Ishikawa (cell line): ENCODE measurements around the gene TEX54.

Experiments
- CEBPB ChIP-seq: IDR thresholded peaks from 2 replicates; pipeline ENCODE4 v1.6.1; 2012
- EGR1 ChIP-seq: IDR thresholded peaks from 2 replicates; pipeline ENCODE4 v1.6.1; 2012
- REST ChIP-seq: IDR thresholded peaks from 2 replicates; pipeline ENCODE4 v1.6.1; 2012; ENCODE audit warnings: low read depth, mild to moderate bottlenecking
- YY1 ChIP-seq: IDR thresholded peaks from 2 replicates; pipeline ENCODE4 v1.6.1; 2012; ENCODE audit warnings: low read depth

- TF ChIP-seq REST: no peak
- TF ChIP-seq EGR1: no peak
- TF ChIP-seq YY1: no peak
- no peak for TF ChIP-seq CEBPB
Observed at GRCh38 chr11:62830904-62831519, 1.6 kb downstream of the TEX54 start.
